NCI-H1105 (cell line): ENCODE data around the gene DNAJB11.
"Not testable (repeated sequence)": the region's sequence is repeated elsewhere in the genome, so short reads cannot be mapped to it uniquely, and the experiment has no call there.

ENCODE experiments used
- DNase-seq: peaks from one replicate; lab custom pipeline; 2025; lab: John Stamatoyannopoulos, UW

DNAJB11 gene

DNA sequence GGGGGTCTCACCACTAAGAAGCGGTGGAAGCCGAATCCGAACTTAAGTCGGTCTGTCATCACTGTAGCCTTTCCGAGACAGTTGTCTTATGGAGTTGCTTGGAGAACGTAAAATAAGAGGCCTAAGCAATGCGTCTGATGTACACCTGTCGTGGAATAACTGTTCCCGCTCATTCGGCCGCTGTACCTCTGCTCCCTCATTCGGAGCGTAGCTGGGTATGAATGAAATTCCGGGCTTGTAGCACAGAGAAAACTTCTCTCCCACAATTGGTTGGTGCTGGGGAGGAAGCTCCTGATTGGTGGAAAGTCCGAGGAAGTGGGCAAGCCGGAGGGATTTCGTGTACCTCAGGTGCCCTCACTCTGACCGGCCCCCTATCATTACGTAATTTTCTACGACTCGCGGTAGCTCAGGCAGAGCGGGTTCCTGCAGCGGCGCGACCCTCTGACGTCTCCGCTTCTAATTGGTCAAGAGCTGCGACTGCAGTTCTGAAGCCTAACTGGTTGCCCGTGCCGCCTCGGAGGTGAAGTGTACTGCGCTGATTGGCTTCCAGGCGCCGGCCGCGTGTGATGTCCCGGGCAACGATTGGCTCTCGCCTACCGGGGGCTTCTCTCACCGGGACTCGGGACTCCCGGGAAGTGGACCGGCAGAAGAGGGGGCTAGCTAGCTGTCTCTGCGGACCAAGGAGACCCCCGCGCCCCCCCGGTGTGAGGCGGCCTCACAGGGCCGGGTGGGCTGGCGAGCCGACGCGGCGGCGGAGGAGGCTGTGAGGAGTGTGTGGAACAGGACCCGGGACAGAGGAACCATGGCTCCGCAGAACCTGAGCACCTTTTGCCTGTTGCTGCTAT, at the start of gene DNAJB11:
Gene DNAJB11 (plus strand): TSS at position 625 of the 845 bp plus-strand sequence. CDS start 178 bp downstream, at position 803.
- peak; percentile 100 for DNase-seq

DNA sequence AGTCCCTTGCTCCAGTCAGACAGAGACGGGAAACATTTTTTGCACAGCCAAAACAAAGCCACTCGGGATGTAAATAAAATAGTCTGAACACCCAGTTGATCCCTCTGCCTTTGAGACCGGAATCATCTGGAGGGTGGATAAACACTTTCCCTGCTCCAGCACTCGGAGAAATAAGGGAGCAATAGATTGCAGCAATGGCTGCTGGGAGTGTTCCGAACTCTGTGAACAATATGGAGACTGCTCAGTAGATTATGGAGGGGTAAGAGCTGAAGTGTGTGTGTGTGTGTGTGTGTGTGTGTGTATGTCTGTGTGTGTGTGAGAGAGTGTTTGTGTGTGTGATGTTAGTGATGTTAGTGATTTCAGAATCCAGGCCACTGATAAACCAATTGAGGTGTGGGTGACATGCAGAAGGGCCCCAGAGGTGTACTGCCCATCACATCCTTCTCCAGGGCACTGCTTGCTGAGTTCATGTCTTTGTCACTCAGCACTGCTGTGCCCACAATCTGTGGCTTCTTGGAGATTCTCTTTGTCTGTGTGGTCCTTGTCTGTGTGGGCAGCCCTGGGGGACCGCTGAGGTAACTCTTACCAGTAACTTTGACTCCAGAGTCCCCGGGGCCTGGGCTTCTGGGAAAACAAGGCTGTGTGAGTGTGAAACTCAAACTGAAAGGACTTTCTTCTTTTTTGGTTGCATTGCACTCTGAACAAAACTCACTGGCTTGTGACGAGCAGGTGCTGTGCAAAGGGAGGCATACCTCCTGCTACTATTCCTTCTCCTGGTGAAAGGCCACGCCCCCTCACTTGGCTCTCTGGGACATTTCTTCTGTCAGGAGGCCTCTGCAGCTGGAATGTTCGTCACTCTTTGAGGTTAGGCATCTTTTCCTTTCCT, 49.3 kb upstream of the DNAJB11 start:
- no peak for DNase-seq

DNA sequence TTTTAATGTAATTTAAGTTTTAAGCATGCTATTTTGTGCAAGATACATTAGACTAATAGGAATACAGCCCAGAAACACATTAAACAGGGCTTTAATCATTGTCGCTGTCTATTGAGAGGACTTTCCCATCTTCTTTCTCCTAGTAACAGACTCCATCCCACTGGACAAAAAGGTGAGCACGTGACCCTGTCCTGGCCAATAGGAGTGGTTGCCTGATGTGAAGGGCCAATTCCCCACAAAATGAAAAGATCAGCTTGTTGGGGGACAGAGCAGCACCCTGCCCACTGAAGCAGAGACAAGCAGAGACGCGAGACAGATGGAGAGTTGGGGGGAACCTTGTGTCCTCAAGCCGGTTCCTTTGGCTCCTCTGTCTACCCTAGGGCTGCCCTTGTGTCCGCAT, 47.5 kb upstream of the DNAJB11 start:
- DNase-seq, result no peak

DNA sequence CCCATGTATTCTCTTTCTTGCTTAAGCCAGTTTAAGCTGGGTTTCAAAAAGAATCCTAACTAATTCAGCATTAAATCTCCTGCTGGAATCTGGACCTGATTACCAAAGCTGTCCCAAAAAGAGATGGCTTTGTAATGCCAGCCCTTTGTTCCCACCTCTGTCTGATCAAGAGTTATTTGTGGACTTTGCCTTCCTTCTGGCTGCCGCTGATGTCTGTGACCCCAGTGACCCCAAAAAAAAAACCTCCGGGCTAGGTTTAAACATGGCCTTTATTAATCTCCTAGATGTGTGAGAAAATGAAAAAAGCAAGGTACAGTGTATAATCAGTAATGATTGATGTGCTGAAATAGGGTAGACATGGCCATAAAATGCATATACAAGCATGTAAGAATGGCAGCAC, 47.1 kb upstream of the DNAJB11 start:
- DNase-seq, result no peak

DNA sequence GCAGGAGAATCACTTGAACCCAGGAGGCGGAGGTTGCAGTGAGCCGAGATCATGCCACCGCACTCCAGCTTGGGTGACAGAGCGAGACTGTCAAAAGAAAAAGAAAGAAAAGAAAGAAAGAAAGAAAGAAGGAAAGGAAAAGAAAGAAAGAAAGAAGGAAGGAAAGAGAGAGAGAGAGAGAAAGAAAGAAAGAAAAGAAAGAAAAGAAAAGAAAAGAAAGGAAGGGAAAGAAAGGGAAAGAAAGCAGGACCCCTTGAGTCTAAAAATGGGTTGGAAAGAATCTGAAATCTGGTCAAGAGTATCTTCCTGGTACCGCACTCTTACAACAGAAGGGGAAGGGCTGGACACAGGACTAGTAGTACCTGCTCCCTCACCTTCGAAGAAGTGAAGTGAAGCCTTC, 45.9 kb upstream of the DNAJB11 start:
- DNase-seq, result no peak

DNA sequence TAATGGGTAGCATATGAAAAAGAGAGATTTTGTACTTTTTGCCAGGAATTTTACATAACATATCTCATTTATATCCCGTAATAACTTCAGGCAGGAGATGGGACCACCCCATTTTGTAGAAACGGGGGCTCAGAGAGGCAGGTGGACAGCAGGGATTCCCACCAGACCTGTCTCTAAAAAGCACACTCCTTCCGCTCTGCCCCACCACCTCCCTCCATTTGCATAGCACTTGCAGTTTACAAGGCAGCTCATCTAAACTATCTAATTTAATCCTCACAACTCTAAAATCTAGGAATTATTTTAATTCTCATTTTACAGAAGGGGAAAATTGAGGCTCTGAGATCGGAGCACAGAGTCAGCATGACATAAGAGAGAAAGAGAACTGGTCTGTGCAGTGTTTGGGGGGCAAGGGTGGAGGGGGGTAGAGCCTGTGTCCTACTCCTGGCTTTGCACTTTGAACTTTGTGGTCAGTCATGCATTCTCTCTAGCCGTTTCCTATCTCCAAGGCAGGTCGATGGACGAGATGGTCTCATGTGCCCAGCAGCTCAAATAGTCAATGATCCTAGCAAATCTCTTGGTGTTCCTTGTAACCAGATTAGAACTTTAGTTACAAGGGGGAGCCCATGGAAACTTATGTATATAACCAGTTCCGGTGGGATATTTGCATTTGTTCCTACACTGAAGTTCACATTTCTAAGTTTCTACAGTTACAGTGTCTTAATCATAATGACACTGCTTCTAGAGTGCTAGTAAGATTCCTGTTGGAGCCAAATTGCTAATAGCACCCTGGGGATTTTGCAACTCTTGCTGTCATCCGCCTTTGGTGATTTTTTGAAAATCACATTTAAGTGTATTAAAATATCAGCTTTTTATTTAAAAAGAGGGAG, 44.9 kb upstream of the DNAJB11 start:
- DNase-seq, result no peak

DNA sequence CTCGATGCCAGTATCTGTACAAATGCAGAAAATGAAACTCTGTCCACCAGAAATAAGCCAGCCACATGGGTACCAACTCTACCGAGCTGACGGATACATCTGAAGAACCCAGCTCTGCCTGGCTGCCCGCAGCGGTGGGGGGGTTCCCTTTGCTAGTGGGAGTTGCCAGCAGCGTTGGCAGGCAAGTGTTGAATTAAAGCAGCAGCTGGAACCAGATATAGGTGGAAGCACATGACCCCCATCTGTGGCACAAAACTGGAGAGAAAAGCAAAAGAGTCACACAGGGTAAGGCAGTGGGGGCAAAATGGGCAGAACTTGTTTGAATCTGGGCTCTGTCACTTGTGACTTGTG, 44.3 kb upstream of the DNAJB11 start:
- no peak for DNase-seq

DNA sequence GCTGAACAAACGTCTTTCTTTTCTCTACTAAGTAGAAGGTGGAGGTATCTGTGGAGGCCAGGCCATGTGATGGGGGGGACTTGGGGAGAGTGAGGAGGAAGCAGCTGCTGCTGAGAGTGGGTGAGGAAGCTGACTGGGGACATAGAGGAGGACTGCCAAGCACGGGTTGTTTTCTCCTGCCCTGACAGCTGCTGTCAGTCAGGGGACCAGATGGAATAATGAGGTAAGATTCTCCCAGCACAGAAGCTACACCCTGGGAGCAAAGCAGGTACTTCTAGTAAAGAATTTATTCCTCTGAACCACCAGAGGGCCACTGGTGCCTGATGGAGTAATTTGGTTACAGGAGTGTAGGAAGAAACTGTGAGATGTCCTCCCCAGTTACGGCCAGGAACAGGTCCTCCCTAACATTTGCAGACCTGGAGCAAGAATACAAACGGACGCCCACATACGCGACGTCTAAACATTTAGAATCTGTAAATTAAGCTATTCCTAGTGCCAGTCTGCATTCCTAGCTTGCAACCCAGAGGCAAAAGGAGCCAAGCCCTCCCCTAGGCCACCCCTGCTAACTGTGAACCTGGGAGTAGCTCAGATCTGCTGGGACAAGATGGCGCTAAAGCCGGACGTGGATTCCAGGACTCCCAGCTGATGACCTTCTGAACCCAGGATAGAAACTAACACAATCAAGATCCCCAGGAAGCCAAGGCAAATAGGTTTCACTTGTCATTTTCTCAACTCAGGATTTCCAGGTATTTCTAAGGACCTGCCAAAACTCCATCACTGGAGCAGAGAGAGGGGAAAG, 41.1 kb upstream of the DNAJB11 start:
- no peak for DNase-seq

DNA sequence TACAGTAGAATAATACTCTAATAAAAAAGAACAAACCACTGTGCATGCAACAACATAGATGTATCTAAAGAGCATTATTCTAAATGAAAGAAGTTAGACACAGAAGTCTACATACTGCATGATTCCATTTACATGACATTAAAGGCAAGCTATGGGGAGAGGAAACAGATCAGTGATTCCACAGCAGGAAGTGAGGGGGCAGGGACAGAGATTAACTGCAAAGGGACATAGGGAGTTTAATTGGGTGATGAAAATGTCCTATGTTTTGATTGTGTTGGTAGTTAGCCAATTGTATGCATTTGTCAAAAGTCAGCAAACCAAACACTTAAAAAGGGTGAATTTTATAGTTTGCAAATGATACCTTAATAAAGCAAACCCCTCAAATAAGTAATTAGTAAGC, 40.1 kb upstream of the DNAJB11 start:
- DNase-seq, result no peak

DNA sequence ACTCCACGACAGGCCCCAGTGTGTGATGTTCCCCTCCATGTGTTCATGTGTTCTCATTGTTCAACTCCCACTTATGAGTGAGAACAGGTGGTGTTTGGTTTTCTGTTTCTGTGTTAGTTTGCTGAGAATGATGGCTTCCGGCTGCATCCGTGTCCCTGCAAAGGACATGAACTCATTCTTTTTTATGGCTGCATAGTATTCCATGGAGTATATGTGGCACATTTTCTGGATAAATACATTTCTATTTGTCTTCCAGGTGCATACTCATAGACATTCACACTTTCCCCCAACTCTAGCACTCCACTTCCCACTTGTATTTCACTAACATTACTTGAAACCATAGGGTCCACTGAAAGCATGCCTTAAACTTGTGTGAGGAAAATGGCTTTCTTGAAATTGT, 38.8 kb upstream of the DNAJB11 start:
- not testable (repeated sequence) for DNase-seq

DNA sequence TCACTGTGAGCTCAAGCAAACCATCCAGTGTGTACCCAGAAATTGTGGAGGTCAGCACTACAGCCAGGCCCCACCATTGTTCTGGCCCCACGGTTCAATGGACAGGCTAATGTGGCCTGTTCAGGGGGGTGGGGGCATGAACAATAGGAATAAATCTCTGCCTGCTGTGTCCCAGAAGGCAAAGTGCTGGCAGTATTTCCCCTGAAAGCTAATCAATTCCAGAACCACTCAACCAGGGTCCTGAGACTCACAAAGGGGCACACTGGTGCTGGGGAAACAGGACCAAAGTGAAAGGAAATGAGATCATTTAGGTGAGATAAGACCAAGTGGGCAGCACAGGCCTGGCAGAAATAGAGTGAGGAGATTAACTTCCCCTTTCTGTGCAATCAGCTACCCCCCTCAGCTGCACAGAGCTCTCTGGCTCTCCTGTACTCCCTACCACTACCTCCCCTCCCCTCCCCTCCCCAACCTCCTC, 37.9 kb upstream of the DNAJB11 start:
- DNase-seq, result no peak

DNA sequence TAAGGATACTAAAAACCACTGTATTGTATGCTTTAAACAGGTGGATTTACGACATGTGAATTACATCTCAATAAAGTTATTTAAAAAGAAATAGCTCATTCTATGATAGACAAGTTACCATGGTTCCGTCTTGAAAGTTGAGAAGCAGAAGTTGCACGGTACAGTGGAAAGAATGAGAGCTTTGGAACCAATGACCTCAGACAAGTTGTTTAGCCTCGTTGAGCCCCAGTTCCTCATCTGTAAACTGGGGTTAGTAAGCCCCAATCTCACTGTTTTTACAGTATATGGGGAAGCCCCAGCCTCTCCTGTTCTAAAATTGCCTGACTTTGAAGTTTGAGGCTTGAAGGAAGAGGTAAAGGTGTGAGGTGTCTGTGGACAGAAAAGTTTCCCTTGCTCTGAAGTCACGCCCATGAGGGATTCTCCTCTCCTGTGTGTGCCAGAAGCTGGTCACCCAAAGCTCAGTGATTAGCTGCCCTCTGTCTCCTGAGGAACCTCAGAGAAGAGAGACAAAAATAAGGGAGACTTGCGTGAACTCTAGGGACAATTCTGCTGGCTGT, 36.3 kb upstream of the DNAJB11 start:
- DNase-seq, result no peak

DNA sequence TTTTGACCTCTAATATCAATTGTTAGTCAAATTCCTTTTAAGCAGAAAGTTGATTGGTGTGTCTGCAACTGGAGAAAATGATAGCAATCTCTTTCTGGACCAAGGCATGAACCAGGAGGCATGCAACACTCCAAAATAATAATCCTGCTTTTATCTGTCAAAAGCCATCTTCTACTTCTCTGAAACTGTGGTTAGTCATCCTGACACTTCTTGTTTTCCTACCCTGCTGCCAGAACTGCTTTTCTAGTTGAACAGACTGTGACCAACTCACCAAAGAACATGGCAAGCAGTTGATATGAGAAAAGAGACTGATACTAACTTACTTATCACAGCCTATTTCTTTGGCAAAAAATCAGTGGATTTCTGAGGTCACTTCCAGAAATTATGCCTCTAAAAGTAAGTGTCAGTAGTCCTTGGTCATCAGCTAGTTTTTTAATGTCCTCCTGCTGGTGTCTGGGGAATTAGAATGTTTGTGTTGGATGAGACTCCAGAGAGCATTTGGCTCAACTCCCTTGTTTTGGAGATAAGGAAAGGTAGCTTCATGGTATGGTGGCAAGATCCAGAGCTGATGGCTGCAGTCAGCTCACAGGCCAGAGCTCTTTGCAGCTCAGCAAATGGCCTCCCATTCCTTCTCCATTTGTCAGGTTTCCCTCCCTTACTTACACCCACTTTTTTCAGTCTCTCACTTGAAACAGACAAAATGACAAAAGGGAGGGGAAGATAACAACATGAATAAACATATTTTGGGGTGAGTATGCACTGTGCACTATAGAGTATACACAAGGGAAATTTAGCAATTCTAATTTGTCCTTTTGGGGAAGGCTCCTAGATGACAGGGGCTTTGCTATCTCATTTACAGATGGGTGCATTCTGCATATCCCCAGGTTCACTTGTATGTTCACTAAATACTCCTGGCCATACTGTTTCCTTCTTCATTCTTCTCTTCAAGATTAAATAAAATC, 33.4 kb upstream of the DNAJB11 start:
- no peak for DNase-seq

DNA sequence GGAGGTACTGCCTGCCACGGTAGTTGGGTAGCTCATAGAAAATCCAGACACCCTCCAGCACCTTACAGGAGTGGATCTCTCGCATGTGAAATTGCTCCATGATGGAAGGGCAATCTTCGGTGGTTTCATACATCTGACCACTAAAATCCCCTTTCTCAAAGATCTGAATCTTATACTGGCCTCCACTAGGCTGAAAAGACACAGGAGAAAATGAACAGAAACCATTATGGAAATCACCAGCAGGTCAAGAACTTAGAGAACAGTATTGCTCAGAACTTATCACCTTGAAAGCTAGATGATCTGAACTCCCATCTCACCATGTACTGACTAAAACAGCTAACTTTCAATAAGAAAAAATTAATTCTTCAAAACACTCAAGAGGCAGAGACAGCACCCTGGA, 31.7 kb upstream of the DNAJB11 start:
- no peak for DNase-seq

DNA sequence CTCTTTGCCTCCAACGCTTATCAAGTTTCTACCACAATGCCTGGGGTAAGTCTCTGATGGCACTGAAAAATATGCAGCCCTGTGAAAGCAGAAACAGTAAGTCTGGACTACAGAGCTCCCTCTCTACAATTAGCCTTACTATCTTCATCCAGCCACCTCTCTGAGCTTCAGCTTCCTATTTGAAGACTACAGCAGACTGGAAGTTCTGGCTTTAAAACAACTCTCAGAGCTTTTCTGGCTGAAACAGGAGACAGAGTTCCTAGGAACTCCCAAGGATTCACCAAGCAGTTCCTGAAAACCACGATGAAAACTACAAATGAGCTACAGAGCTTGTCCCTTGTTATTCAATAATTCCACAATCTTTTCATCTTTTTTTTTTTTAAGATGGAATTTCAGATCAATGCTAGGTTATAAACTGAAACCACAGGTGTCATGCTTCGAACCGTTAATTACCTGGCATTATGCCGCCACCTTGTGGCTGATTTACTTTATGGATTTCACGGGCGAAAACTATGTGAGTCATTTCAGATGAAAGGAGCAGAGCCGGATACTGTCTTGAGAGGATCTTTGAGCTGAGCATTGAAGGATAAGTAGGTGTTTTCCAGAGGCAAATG, 30.2 kb upstream of the DNAJB11 start:
- DNase-seq, result peak; percentile 71

DNA sequence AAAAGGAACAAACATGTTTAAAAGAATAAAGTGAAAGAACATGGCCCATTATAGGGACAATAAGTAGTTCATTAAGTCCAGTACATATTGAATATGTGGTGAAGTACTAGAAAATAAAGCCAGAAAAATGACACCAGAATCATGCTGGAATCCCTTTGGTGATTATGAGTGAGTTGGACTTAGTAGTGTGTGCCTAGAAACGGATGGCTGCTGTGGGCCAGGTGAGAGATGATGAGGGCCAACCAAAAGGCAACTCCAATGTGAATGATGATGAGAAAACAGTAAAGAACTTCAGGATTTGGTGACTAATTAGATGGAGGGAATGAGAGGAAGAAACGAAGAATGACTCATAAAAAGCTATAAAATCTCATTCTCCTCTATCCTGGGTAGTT, 29.7 kb upstream of the DNAJB11 start:
- no peak for DNase-seq

DNA sequence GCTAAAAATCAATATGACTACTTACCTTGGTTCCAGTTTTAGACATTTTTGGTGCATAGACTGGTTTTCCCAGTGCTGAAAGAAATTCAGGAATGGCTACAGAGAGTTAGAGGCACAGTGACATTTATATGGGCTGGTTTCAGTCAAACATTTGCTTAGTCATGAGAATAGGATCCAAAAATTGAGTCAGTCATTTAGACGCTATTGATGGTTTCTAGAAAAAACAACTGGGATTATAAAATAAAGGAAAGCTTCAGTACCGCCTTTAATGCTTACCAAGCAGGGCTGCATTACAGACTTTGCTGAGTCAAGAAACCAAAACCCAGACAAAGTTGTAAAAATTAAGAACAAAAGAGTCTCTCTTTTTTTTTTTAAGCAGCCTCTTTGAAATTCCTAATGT, 26.2 kb upstream of the DNAJB11 start, which contains the start of gene CRYGS:
Gene CRYGS (minus strand): TSS at position 100 of the 400 bp plus-strand sequence. CDS start 54 bp downstream, at position 46.
- DNase-seq, result no peak

DNA sequence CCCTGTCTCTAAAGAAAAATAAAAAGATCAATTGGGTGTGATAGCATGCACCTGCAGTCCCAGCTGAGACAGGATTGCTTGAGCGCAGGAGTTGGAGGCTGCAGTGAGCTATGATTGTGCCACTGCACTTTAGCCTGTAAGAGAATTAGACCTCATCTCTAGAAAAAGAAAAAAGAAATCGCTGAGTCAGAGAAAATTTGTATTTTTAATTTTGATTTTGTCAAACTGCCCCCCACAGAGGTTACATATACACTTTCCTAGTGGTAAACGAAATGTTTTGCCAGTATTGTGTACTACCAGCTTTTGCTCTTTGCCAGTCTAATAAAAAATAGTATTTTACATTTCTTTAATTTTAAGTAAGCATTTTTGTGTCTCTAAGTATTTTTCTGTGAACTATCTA, 21.0 kb upstream of the DNAJB11 start:
- DNase-seq, result no peak

DNA sequence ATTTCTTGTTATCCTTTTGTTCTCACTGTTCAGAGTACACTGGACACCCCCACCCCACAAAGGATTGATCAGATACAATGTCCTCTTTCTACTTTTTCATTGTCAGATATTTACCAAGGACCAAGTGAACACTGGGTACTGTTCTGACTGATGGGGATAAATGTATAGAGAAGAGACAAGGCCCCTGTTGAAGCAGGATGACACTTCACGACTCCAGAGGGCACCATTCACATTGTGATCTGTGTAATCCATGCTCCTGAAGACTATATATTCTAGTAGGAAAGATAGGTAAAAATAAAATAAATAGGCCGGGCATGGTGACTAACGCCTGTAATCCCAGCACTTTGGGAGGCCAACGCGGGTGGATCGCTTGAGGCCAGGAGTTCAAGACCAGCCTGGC, 19.1 kb upstream of the DNAJB11 start:
- DNase-seq, result no peak
